Thoracic aorta (tissue), 2 donors: ENCODE results near the gene RALGAPA1. TPM values are rescaled to one million over a fixed set of nuclear protein-coding genes. Genes with fewer than 3 reads are reported as not detected.

Experiments
- ATAC-seq: fragments of 150-250 bp; one replicate; pipeline ENCODE4 v1.8.0; 2017; ENCODE audit warnings: low read depth; ENCODE audit not compliant: insufficient number of reproducible peaks, low FRiP score
- DNase-seq: peaks from one replicate; pipeline ENCODE4 v3.0.0-alpha.2; 2020; ENCODE audit warnings: low spot score
- H3K27ac ChIP-seq, 2 donors: fragments of 200-600 bp; sonication (generic); 1 replicate in 1 of 2; 2 replicates in 1 of 2; pipeline ENCODE4 v1.5.1; 2016; ENCODE audit warnings: mild to moderate bottlenecking in 2 of 2, moderate library complexity in 2 of 2
- H3K27me3 ChIP-seq: fragments of 200-600 bp; sonication (generic); replicated peaks from 2 replicates; pipeline ENCODE4 v1.6.0; 2016; ENCODE audit warnings: mild to moderate bottlenecking; ENCODE audit not compliant: insufficient read depth
- H3K36me3 ChIP-seq: fragments of 200-600 bp; sonication (generic); one replicate; pipeline ENCODE4 v1.5.1; 2016
- H3K4me1 ChIP-seq, 2 donors: fragments of 200-600 bp; sonication (generic); 1 replicate in 1 of 2; 2 replicates in 1 of 2; pipeline versions ENCODE4 v1.5.1 to v1.6.0; 2016; ENCODE audit warnings: low read depth in 2 of 2, mild to moderate bottlenecking in 1 of 2; ENCODE audit not compliant: control insufficient read depth in 1 of 2
- H3K4me3 ChIP-seq: fragments of 200-600 bp; sonication (generic); 2 replicates; pipeline ENCODE4 v1.5.1; 2016; ENCODE audit warnings: mild to moderate bottlenecking
- H3K9me3 ChIP-seq: fragments of 200-600 bp; sonication (generic); 2 replicates; pipeline ENCODE4 v1.5.1; 2016
- total RNA-seq, 2 donors: library from RNA; depleted of rRNA; stranded (reverse); fragments of >200 nt; gene quantifications; one replicate each; pipeline versions ENCODE4 v1.1.0 to v1.2.3, GENCODE V29; 2016
- TF ChIP-seq, protein P1 (sequence below): fragments of 200-600 bp; sonication (generic); IDR thresholded peaks from one replicate; pipeline ENCODE4 v1.5.1; 2019; ENCODE audit warnings: antibody characterized with exemption

RALGAPA1 gene
- total RNA-seq, 2 donors from 2014 or later: 73.2 to 88.0 TPM

DNA sequence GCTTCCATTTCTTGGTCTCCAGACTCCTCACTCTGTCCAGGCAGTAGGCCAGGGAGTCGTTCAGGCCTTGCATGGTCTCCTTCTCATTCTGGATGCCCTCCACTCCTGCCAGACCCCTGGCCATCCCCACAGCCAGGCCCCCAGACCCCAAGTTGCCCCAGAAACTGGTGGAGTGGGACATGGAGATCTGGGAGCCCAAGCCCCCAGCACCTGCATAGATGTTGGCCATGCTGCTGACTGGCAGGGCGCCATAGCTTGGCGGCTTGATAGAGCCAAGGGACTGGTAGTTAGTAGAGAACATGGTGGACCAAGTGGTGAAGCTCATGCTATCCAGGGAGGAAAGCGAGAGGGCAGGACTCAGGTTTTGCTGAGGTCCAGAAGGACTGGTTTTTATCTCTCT lies 296.3 kb downstream of the RALGAPA1 start:
- no peak overlapping the region for H3K27ac ChIP-seq
- ATAC-seq: no peak
- H3K27me3 ChIP-seq: no peaks in the 10 kb centered on the region
- no peak overlapping the region for H3K4me3 ChIP-seq
- no peaks in the 10 kb centered on the region for H3K36me3 ChIP-seq
- no peaks in the 10 kb centered on the region for H3K9me3 ChIP-seq
- H3K4me1 ChIP-seq: no peaks in the 10 kb centered on the region
- no peak for DNase-seq
- TF ChIP-seq, protein P1, sequence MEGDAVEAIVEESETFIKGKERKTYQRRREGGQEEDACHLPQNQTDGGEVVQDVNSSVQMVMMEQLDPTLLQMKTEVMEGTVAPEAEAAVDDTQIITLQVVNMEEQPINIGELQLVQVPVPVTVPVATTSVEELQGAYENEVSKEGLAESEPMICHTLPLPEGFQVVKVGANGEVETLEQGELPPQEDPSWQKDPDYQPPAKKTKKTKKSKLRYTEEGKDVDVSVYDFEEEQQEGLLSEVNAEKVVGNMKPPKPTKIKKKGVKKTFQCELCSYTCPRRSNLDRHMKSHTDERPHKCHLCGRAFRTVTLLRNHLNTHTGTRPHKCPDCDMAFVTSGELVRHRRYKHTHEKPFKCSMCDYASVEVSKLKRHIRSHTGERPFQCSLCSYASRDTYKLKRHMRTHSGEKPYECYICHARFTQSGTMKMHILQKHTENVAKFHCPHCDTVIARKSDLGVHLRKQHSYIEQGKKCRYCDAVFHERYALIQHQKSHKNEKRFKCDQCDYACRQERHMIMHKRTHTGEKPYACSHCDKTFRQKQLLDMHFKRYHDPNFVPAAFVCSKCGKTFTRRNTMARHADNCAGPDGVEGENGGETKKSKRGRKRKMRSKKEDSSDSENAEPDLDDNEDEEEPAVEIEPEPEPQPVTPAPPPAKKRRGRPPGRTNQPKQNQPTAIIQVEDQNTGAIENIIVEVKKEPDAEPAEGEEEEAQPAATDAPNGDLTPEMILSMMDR: no peak

DNA sequence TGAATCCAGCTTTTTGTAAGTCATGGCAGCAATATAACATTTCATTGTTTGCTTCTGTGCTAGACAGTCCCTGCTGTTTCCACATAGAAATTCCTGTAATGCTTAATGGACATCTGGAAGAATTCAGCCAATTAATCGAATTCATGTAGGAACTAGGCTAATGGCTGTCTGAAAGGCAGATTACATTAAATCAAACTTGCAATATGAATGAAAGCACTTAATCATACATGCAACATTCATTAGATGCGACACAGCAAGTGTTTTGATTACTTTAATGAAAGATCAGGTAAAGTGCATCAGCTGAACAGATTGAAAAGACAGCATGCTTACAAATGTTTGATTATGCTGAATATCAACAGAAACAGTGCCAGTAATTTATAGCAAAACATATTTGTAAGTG lies 299.2 kb downstream of the RALGAPA1 start:
- H3K27me3 ChIP-seq: no peaks in the 10 kb centered on the region
- no peaks in the 10 kb centered on the region for H3K36me3 ChIP-seq
- H3K9me3 ChIP-seq: no peaks in the 10 kb centered on the region
- no peak overlapping the region for H3K27ac ChIP-seq
- TF ChIP-seq, protein P1: no peak
- ATAC-seq: no peak
- no peak for DNase-seq
- no peaks in the 10 kb centered on the region for H3K4me1 ChIP-seq
- H3K4me3 ChIP-seq: no peak overlapping the region

DNA sequence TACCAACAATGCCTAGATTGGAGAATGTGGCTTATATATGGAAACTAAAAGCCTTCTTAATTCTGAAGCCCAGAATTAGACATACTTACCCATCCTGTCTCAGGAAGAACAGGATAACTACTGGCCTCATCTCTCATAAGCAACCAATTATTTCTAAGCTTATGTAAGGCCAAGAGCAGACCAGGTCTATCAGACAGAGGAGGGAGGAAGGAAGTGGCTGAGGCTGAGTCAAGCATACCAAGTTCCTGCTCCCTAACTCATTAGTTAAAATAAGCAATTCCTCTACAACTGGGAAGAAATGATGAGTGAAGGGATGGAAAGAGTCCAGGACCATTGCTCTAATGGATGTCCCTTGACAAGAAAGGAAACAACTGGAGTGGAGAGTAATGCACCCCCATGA lies 302.2 kb downstream of the RALGAPA1 start:
- no peak overlapping the region for H3K27ac ChIP-seq
- no peak for ATAC-seq
- H3K4me3 ChIP-seq: no peak overlapping the region
- TF ChIP-seq, protein P1: no peak
- no peaks in the 10 kb centered on the region for H3K4me1 ChIP-seq
- H3K27me3 ChIP-seq: no peaks in the 10 kb centered on the region
- no peaks in the 10 kb centered on the region for H3K36me3 ChIP-seq
- DNase-seq: no peak
- no peaks in the 10 kb centered on the region for H3K9me3 ChIP-seq

DNA sequence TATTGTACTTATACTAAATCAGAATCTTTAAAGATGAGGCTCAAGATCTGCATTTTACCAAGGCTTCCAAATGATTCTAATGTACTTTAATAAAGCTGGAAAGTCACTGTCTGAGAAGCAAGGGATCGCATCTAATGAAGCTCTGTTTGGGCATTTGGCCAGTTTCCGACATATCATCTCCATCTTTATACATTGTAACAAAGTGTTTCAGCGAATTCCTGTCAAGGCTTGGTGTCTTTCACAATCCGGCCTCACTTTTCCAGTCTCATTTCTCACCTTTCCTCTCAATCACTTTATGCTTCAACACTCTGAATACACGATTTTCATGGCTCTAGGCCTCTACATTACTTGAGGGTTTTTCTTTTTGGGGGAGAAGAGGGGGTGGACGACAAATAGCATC lies 302.6 kb downstream of the RALGAPA1 start:
- H3K27ac ChIP-seq: no peak overlapping the region
- no peaks in the 10 kb centered on the region for H3K27me3 ChIP-seq
- H3K4me1 ChIP-seq: no peaks in the 10 kb centered on the region
- DNase-seq (no peak), ATAC-seq (no peak)
- no peak overlapping the region for H3K4me3 ChIP-seq
- H3K9me3 ChIP-seq: no peaks in the 10 kb centered on the region
- no peaks in the 10 kb centered on the region for H3K36me3 ChIP-seq
- TF ChIP-seq, protein P1: no peak

DNA sequence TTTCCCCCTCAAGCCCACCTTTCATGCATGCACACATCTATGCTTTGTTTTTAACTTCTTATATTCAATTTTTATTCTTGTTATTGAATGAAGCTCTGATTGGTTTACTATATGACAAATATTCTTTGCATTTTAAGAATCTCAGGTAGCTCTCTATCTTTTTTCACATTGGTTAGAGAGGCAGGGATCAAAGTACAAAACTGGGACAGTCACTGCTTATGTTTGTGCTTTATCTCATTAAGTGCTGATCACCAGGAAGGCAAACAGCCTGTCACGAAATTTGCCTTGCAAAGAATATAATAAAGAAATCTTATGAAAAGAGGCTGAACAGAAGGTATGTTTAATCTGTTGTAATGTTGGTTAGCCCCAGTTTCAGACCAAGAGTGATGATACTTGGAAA lies 304.8 kb downstream of the RALGAPA1 start:
- TF ChIP-seq, protein P1: no peak
- Histone ChIP-seq H3K9me3 (no peaks in the 10 kb centered on the region), H3K4me3 (no peak overlapping the region), H3K27me3 (no peaks in the 10 kb centered on the region), H3K27ac (no peak overlapping the region), H3K36me3 (no peaks in the 10 kb centered on the region), H3K4me1 (no peaks in the 10 kb centered on the region)
- no peak for DNase-seq
- ATAC-seq: no peak
